Ramos (cell line): ENCODE data around the gene TMEM150B.

Source experiments
- in situ Hi-C: fragments of 300-500 bp; cut with MboI; formaldehyde crosslinking; loops from one replicate; pipeline ENCODE4 v1.14.3; 2022; ENCODE audit warnings: low sequenced_read_pairs; ENCODE audit not compliant: unreplicated experiment

TMEM150B gene

DNA sequence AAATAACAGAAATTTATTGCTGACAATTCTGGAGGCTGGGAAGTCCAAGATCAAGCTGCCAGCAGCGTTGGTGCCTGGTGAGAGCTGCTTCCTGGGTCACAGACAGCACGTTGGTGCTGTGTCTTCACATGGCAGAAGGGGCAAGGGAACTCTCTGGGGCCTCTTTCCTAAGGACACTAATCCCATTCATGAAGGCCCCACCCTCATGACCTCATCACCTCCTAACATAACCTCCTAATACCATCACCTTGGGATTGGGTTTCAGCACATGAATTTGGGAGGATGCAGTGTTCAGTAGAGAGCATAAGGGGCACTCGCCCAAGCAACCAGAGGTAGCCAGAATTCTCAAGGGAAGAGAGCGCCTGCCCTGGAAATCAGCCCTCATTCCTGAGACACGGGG lies 15.7 kb downstream of the TMEM150B start:
- in situ Hi-C loops = loop anchor here (10.0 kb wide), 1 partner anchor 75 kb away; the partner anchor contains the start of genes RPL28 and TMEM238

DNA sequence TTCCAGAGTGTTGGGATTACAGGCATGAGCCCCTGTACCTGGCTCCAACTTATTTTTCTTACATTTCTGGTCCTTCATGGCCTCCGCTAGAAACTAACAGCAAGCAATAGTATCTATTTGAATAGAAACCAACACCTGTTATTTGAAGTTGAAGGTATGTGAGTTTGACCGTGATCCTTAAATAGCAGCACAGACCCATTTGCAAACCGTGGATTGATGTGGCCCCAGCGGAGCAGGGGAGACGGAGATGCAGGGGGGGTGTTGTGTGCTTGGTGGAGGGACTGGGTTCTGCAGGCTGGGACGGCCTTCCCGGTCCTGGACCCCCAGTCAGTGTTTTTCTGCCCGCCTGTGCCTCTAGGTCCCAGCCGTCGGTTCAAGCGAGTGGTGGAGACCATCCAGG lies 16.9 kb downstream of the TMEM150B start:
- in situ Hi-C loops = loop anchor here (10.0 kb wide), 1 partner anchor 77 kb away; the partner anchor contains the start of genes RPL28 and TMEM238

DNA sequence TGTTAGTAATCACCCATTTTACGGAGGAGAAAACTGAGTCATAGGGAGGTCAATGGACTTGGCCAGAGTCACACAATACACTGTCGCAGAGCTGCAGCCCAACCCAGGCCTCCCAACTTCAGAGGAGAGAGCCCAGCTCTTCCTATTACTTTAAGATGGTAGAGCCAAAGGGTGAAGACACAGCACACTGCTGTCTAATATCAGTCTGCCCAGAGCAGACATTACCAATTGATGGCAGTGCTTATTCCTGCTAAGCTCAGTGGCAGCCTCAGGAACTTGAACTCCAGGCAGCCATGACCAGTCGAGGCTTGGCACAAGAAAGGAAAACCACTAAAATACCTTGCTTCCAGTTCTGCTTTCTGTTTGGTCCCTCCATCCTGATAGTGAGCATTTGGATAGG lies 18.4 kb downstream of the TMEM150B start:
- in situ Hi-C loops = loop anchor here (10.0 kb wide), 1 partner anchor 78 kb away; the partner anchor contains the start of genes RPL28 and TMEM238

DNA sequence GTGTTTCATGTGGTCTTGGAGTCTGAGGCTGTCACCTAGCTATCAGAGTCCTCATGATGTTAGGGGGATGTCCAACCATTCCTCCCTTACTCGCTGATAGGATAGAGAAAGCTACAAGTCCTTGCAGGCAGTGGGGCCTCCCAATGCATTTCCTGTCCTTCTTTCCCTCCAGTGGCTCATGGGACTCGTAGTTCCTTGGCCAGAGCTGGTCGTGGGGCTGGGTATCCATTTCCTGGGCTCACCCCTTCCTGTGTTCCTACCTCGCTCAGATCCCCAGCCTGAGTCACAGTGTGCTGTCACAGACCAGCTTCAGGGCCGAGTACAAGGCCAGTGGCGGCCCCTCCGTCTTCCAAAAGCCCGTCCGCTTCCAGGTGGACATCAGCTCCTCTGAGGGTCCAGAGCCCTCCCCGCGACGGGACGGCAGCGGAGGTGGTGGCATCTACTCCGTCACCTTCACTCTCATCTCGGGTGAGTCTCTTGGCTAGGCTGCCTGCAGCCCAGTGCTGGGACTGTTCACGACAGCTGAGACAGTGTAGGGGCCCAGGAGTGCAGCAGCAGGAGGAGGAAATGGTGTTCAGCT lies 19.1 kb downstream of the TMEM150B start:
- in situ Hi-C loops = loop anchor here (10.0 kb wide), 1 partner anchor 79 kb away; the partner anchor contains the start of genes RPL28 and TMEM238

DNA sequence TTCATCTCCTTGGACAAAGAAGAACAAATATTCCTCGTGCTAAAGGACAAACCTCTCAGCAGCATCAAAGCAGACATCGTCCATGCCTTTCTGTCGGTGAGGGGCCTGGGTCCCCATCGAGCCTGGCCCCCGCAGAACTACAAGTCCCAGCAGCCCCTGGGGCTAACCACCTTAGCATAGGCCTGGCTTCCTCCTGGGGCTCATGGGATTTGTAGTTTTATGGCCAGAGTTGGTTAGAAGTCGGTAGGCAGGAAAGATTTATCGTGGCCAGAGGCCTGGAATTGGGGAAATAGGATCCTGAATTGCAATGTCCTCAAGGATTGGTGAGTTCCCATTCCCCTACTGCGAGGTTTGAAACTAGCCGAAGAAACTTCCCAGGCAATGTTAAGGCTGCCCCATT lies 19.6 kb downstream of the TMEM150B start:
- in situ Hi-C loops = loop anchor here (10.0 kb wide), 1 partner anchor 79 kb away; the partner anchor contains the start of genes RPL28 and TMEM238

DNA sequence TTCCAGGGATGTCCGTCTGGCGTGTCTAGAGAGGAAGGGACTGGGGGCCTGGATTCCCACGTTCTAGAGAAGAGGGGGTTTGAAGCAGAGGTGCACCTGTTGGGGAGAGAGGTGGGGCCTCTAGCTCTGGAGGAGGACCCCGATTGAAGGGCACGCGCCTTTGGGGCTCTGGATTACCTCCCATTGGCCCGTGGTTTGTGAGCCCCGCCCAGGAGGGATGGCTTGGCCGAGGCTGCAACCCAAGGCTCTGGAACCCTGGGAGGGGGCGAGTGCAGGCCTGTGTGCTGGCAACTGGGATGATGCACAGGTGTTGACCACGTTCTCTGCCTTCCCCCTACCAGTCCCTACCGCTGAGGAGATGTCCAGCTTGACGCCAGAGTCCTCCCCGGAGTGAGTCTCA lies 20.2 kb downstream of the TMEM150B start:
- in situ Hi-C loops = loop anchor here (10.0 kb wide), 1 partner anchor 80 kb away; the partner anchor contains the start of genes RPL28 and TMEM238

DNA sequence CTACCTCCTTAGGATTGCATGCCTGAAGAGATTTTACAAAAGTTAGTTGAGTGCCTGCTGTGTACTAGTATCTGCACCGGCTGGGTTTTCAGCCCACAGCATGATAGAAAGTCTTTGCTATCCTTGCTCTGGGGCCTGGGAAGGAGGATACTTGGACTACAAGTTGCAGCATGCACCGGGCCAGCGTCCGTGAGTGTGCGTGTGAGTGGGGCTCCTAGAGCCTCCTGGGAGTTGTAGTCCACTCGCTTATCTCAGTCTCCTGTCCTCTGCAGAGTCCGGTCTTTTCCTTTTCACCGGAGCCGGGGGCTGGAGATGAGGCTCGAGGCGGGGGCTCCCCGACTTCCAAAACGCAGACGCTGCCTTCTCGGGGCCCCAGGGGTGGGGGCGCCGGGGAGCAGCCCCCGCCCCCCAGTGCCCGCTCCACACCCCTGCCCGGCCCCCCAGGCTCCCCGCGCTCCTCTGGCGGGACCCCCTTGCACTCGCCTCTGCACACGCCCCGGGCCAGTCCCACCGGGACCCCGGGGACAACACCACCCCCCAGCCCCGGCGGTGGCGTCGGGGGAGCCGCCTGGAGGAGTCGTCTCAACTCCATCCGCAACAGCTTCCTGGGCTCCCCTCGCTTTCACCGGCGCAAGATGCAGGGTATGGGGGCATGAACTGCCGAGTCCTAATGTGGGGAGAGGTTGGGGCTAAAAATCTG lies 20.7 kb downstream of the TMEM150B start:
- in situ Hi-C loops = loop anchor here (10.0 kb wide), 1 partner anchor 80 kb away; the partner anchor contains the start of genes RPL28 and TMEM238

DNA sequence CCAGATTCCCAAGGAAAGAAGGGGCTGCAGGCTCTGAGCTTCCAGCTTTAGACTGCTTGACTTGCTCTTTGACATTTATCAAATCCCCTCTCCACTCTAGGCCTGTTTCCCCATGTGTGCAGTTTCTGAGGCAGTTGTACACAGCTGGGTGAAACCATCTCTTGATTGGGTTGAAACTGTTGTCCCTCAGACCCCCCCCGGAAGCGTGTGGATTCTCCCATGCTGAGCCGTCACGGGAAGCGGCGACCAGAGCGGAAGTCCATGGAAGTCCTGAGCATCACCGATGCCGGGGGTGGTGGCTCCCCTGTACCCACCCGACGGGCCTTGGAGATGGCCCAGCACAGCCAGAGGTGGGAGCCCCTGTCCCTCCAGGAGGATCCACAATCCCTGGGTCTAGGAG lies 21.7 kb downstream of the TMEM150B start:
- in situ Hi-C loops = loop anchor here (10.0 kb wide), 1 partner anchor 81 kb away; the partner anchor contains the start of genes RPL28 and TMEM238

DNA sequence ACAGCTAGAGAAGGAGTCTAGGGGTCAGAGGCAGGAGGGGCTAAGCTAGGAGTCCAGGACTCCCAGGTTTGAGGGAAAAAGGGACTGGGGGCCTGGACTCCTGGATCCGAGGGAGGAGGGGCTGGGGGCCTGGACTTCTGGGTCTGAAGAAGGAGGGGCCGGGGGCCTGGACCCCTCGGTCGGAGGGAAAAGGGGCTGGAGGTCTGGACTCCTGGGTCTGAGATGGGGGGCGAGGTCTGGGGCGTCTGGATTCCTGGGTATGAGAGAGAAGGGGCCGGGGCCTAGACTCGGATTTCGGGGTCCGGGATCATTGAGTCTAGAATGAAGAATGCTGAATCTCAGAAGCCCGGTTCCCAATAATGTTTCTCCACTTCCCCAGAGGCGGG lies 22.8 kb downstream of the TMEM150B start:
- in situ Hi-C loops = loop anchor here (10.0 kb wide), 1 partner anchor 82 kb away; the partner anchor contains the start of genes RPL28 and TMEM238

DNA sequence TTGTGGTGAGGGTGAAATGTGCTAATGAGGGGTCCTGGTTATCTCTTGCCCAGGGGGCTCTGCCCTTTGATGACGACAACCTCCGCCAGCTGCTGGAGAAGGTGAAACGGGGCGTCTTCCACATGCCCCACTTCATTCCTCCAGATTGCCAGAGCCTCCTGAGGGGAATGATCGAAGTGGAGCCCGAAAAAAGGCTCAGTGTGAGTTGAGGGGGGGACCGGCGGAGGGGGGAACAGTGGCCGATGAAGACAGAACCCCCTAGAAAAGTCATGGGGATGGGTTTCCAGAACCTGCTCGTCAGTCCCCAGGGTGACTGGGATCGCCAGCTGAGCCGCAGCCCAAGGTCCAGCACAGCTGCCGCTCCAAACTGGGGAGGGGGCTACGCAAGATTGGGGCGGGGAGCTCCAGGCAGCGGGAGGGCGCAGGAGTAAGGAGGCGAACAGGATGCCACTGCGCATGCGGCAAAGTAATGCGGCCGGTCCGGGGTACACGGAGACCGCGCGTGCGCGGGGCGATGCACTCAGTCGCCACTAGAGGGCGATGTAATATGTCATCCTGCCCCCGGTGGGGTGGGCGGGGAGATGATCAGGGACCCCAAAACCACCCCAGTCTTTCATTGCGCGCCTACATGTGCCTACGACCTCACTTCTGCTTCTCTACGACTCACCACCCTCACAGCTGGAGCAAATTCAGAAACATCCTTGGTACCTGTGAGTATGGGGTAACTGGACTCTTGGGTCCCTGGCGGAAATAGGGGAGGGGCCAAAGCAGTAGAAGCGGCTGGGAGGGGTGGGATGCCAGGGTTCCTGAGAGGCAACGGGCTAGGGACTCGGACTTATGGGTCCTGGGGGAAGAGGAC lies 23.5 kb downstream of the TMEM150B start:
- in situ Hi-C loops = loop anchor here (10.0 kb wide), 1 partner anchor 83 kb away; the partner anchor contains the start of genes RPL28 and TMEM238

DNA sequence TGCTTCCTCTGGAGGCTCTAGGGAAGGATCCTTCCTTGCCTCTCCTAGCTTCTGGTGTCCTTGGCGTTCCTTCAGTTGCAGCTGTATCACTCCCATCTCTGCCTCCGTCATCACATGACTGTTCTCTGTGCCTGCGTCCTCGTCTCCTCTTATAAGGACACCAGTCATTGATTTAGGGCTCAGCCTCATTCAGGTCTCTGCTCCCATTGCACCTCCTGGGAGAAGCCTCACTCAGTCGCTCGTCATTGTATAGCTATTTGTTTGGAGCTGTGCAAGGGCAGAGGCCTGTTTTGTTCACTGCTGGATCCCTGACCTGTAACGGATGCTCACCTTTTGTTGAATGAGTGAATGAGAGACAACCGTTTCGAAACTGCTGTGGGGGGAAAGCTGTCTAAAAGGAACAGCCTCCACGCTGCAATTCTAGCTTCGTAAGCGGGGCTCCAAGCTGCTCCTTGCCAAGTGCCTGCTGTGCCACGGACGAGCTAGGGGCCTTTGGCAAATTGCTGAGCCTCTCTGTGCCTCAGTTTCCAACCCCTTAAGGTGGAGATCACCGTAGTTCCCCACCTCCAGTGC lies 24.2 kb downstream of the TMEM150B start:
- in situ Hi-C loops = loop anchor here (10.0 kb wide), 1 partner anchor 84 kb away; the partner anchor contains the start of genes RPL28 and TMEM238

DNA sequence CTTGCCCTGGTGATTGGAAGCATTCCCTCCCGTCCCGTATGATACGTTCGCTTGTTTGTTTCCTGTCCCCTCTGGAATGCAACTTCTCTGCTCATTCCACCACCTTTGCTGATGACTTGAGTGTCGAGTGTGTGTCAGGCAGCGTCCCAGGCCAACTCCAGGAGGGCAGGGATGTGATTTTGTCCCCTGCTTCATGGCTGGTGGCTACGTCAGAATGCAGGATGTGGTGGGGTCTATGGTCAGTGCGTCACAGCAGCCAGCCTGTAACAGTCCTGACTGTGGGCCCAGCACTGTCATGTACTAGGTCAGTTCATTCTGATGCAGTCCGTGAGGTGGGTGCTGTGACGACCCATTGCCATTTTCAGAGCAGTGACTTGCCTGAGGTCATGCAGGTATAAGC lies 25.1 kb downstream of the TMEM150B start:
- in situ Hi-C loops = loop anchor here (5.0 to 25.0 kb wide), 4 partner anchors 78 to 337 kb away; partner anchors contain the start of genes CCDC106, RPL28, TMEM238 and ZNF580

DNA sequence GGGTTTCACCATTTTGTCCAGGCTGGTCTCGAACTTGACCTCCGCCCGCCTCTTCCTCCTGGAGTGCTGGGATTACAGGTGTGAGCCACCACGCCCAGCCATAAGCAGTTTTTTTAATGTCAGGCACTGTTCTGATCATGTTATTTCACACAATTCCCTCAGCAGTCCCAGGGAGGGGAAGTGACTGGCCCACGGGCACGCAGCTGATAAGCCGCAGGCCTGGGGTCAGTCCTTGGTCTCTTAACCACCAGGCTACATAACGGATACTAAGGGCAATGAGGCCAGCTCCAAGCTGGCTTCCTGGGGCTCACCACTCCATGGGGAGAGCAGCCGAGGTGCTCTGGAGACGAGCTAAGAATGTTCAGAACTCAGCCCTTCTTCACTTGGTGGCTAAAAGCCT lies 27.9 kb downstream of the TMEM150B start:
- in situ Hi-C loops = loop anchor here (5.0 to 25.0 kb wide), 3 partner anchors 75 to 340 kb away; partner anchors contain the start of genes CCDC106, ZNF580 and ZNF581

DNA sequence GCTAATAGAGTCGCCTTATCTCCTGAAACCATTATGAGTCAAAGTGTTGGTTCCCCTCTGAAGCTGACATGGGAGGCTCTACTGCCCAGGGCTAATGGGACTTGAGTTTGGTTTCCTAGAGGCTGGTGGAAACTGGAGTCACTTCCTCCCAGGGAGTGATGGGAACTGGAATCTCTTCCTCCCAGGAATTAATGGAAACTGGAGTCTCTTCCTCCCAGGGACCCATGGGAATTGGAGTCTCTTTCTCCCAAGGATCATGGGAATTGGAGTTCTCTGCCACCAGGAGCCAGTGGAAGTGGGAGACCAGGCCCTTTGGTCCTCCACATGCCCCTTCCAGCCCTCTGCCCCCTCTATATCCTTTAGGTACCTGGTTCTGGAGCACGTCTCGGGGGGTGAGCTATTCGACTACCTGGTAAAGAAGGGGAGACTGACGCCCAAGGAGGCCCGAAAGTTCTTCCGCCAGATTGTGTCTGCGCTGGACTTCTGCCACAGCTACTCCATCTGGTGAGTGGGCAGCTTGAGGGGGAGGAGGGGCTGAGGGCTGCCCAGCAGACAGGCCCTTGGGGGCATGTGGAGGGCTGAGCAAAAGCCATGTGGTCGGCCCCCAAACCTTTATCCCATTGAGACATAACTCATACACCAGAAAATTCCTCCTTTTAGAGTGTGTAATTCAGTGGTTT lies 35.9 kb downstream of the TMEM150B start:
- in situ Hi-C loops = loop anchor here (25.0 kb wide), 1 partner anchor 348 kb away; the partner anchor contains the start of genes CCDC106, ZNF580 and ZNF581

DNA sequence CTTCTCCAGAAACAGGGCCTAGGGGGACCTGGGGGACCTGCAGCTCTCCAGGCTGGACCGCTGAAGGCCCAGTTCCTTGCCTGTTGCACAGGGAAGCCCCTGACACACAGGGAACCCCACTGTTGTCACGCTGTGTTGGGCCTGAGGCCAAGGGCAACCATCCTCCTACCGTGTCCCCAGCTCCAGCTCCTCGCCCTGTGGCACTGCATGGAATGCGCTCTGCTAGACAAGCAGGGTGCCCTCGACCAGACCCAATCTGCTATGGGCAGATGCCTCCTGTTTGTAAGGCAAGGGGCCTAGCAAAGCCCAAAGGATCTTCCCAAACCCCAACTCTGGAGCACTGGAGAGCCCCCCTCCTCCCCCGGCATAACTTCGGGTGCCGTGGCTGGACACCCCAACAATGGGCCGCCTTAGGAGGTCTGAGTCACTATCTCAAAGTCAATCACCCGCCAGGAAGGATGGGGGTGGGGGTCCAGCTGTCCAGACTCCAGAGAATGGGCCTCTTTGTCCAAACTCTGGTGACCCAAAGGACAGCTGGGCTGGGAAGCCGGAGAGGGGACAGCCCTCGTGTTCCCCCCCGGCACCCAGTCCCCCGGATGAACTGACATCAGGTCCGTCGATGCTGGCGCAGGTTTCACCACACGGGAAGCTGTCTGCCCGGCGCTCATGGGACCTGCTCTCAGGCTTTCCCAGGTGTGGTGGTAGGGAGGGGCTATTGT lies 37.6 kb downstream of the TMEM150B start:
- in situ Hi-C loops = loop anchor here (25.0 kb wide), 1 partner anchor 350 kb away; the partner anchor contains the start of genes CCDC106, ZNF580 and ZNF581

DNA sequence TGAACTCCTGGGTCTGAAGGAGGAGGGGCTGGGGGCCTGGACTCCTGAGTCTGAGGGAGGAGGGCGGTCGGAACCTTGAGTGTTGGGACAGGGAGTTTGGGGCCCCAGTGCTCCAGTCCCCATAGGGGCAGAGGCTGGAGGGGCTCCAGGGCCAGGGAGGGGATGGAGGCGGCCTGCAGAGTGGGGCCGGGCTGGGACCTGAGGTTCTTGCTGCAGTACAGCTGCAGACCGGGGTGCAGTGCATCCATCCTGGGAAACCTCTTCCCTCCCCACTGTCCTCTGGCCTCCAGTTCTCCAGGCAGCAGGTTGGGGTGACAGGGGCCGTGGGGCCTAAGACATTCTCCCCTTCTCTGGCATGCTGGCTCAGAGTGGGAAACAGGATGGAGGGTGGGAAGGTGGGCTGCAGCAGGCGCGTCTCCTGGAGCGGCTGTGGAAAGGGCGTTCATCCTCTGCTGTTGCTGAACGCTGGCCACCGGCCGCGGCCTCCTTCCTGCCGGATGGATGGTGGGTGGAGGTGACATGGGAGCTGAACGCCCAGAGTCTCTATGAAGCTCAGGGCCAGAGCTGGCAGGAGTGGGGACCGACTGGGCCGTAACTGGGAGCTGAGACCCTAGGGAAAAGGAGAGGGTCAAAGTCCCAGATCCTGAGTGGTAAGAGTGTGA lies 39.8 kb downstream of the TMEM150B start:
- in situ Hi-C loops = loop anchor here (25.0 kb wide), 1 partner anchor 352 kb away; the partner anchor contains the start of genes CCDC106, ZNF580 and ZNF581

DNA sequence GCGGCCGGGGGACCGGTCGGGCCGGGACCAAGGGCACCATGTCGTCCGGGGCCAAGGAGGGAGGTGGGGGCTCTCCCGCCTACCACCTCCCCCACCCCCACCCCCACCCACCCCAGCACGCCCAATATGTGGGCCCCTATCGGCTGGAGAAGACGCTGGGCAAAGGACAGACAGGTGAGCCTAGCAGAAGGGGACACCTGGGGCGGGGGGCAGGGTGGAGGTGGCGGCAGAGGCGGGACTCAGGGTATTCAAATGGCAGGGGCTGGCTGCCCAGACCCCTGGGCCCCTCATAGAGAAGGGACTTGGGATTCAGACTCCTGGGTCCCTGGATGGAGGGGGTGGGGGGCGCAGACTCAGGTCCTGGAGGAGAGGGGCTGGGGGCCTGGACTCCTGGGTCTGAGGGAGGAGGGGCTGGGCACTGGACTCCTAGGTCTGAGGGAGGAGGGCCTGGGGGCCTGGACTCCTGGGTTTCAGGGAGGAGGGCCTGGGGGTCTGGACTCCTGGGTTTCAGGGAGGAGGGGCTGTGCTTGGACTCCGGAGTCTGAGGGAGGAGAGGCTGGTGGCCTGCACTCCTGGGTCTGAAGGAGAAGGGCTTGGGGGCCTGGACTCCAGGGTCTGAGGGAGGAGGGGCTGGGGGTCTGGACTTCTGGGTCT lies 40.6 kb downstream of the TMEM150B start:
- in situ Hi-C loops = loop anchor here (25.0 kb wide), 1 partner anchor 353 kb away; the partner anchor contains the start of genes CCDC106, ZNF580 and ZNF581
